HepG2 (cell line): ENCODE data around the gene TUBB4A. TPM values are rescaled to one million over a fixed set of nuclear protein-coding genes. Genes with fewer than 3 reads are reported as not detected.

ENCODE experiments used
- AHR ChIP-seq: IDR thresholded peaks from 2 replicates; pipeline ENCODE4 v1.6.1; 2018; ENCODE audit warnings: missing genetic modification reagents, missing compliant biosample characterization
- EED ChIP-seq: sonication (generic); formaldehyde crosslinking; IDR thresholded peaks from 2 replicates; pipeline ENCODE4 v1.5.0; 2020; ENCODE audit warnings: mild to moderate bottlenecking, missing genetic modification reagents
- HOXA3 ChIP-seq: sonication (generic); formaldehyde crosslinking; IDR thresholded peaks from 2 replicates; pipeline ENCODE4 v1.5.0; 2020; ENCODE audit warnings: missing genetic modification reagents
- JDP2 ChIP-seq: sonication (generic); formaldehyde crosslinking; IDR thresholded peaks from 2 replicates; pipeline ENCODE4 v1.8.1; 2022; ENCODE audit warnings: missing genetic modification reagents, borderline replicate concordance
- KDM5B ChIP-seq: sonication (generic); formaldehyde crosslinking; IDR thresholded peaks from 2 replicates; pipeline ENCODE4 v1.4.0; 2020; ENCODE audit warnings: missing genetic modification reagents, mild to moderate bottlenecking, borderline replicate concordance
- MAX ChIP-seq: IDR thresholded peaks from 2 replicates; pipeline ENCODE4 v1.6.1; 2012; ENCODE audit warnings: inconsistent platforms
- RBM22 ChIP-seq: fragments of 200-400 bp; formaldehyde crosslinking; optimal IDR thresholded peaks from 2 replicates; pipeline ENCODE3; 2017; ENCODE audit warnings: mild to moderate bottlenecking, low read length, moderate library complexity
- SAP130 ChIP-seq: IDR thresholded peaks from 2 replicates; pipeline ENCODE4 v1.6.1; 2016; ENCODE audit warnings: low read depth
- SP4 ChIP-seq: sonication (generic); formaldehyde crosslinking; IDR thresholded peaks from 2 replicates; pipeline ENCODE4 v1.8.1; 2023; ENCODE audit warnings: mild to moderate bottlenecking, missing genetic modification reagents
- ZMYM3 ChIP-seq: sonication (generic); formaldehyde crosslinking; IDR thresholded peaks from 2 replicates; pipeline ENCODE4 v1.5.1; 2020; ENCODE audit warnings: mild to moderate bottlenecking, missing genetic modification reagents
- ZNF275 ChIP-seq: sonication (generic); formaldehyde crosslinking; IDR thresholded peaks from 2 replicates; pipeline ENCODE4 v1.8.0; 2022; ENCODE audit warnings: missing genetic modification reagents, mild to moderate bottlenecking, inconsistent platforms, borderline replicate concordance
- ZNF503 ChIP-seq: sonication (generic); formaldehyde crosslinking; IDR thresholded peaks from 2 replicates; pipeline ENCODE4 v1.4.0; 2020; ENCODE audit warnings: missing genetic modification reagents
- polyA plus RNA-seq, 8 experiments: library from polyadenylated mRNA; depleted of rRNA in 3 of 8; stranded (reverse) in 7 of 8; unstranded in 1 of 8; fragments of >200 nt; fragmentation: Illumina TruSeq in 4 of 8; extraction: Trizol in 4 of 8; gene quantifications; 2 replicates each; pipeline versions ENCODE4 v1.2.1 to v1.2.3, GENCODE V29; 2011 to 2016; ENCODE audit warnings: low read depth in 4 of 8, missing spikeins in 1 of 8, mixed read lengths in 1 of 8; ENCODE audit not compliant: insufficient read depth in 1 of 8
- total RNA-seq, 5 experiments: library from RNA; depleted of rRNA; stranded (reverse); fragments of >200 nt; fragmentation: Illumina TruSeq; extraction: Trizol; gene quantifications; 2 replicates each; pipeline ENCODE4 v1.2.3, GENCODE V29; 2016; ENCODE audit warnings: low read depth in 1 of 5
- TF ChIP-seq, protein P1 (sequence below): sonication (generic); formaldehyde crosslinking; IDR thresholded peaks from 2 replicates; pipeline ENCODE4 v1.4.0; 2020; ENCODE audit warnings: missing genetic modification reagents
- TF ChIP-seq, protein P2 (sequence below): sonication (generic); formaldehyde crosslinking; IDR thresholded peaks from 2 replicates; pipeline ENCODE4 v1.9.0; 2021; ENCODE audit warnings: mild to moderate bottlenecking, missing genetic modification reagents

The TUBB4A gene
- total and polyA plus RNA-seq, 2 of the 13 experiments (the other 11 are each of a cell fraction or from before 2014, with no cell fraction given) = not detected

GRCh38 chr19:6530386-6531162 is 28.5 kb upstream of the TUBB4A start, which contains the start of gene TNFSF9 (continued):
- TF ChIP-seq, protein P1, sequence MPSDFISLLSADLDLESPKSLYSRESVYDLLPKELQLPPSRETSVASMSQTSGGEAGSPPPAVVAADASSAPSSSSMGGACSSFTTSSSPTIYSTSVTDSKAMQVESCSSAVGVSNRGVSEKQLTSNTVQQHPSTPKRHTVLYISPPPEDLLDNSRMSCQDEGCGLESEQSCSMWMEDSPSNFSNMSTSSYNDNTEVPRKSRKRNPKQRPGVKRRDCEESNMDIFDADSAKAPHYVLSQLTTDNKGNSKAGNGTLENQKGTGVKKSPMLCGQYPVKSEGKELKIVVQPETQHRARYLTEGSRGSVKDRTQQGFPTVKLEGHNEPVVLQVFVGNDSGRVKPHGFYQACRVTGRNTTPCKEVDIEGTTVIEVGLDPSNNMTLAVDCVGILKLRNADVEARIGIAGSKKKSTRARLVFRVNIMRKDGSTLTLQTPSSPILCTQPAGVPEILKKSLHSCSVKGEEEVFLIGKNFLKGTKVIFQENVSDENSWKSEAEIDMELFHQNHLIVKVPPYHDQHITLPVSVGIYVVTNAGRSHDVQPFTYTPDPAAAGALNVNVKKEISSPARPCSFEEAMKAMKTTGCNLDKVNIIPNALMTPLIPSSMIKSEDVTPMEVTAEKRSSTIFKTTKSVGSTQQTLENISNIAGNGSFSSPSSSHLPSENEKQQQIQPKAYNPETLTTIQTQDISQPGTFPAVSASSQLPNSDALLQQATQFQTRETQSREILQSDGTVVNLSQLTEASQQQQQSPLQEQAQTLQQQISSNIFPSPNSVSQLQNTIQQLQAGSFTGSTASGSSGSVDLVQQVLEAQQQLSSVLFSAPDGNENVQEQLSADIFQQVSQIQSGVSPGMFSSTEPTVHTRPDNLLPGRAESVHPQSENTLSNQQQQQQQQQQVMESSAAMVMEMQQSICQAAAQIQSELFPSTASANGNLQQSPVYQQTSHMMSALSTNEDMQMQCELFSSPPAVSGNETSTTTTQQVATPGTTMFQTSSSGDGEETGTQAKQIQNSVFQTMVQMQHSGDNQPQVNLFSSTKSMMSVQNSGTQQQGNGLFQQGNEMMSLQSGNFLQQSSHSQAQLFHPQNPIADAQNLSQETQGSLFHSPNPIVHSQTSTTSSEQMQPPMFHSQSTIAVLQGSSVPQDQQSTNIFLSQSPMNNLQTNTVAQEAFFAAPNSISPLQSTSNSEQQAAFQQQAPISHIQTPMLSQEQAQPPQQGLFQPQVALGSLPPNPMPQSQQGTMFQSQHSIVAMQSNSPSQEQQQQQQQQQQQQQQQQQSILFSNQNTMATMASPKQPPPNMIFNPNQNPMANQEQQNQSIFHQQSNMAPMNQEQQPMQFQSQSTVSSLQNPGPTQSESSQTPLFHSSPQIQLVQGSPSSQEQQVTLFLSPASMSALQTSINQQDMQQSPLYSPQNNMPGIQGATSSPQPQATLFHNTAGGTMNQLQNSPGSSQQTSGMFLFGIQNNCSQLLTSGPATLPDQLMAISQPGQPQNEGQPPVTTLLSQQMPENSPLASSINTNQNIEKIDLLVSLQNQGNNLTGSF (CRISPR knock-in tag) = no peak
- no peak for TF ChIP-seq RBM22
- no peak for TF ChIP-seq ZMYM3 (CRISPR knock-in tag)
- TF ChIP-seq KDM5B (CRISPR knock-in tag) = no peak
- TF ChIP-seq HOXA3 (CRISPR knock-in tag) = peak; percentile 50; the same call in 1 of the 2 replicates
- TF ChIP-seq MAX = peak; percentile 57
- no peak for TF ChIP-seq JDP2 (CRISPR knock-in tag)
- peak; percentile 67 for TF ChIP-seq SAP130 (CRISPR knock-in tag)
- 0 out of 2 replicates have a peak, but pooled peaks have one; percentile 32 for TF ChIP-seq AHR (CRISPR knock-in tag)
- no peak for TF ChIP-seq ZNF275 (CRISPR knock-in tag)
- TF ChIP-seq ZNF503 (CRISPR knock-in tag) = no peak
- 0 out of 2 replicates have a peak, but pooled peaks have one; percentile 83 for TF ChIP-seq EED (CRISPR knock-in tag)
- peak; percentile 88 for TF ChIP-seq SP4 (CRISPR knock-in tag)
- TF ChIP-seq, protein P2, sequence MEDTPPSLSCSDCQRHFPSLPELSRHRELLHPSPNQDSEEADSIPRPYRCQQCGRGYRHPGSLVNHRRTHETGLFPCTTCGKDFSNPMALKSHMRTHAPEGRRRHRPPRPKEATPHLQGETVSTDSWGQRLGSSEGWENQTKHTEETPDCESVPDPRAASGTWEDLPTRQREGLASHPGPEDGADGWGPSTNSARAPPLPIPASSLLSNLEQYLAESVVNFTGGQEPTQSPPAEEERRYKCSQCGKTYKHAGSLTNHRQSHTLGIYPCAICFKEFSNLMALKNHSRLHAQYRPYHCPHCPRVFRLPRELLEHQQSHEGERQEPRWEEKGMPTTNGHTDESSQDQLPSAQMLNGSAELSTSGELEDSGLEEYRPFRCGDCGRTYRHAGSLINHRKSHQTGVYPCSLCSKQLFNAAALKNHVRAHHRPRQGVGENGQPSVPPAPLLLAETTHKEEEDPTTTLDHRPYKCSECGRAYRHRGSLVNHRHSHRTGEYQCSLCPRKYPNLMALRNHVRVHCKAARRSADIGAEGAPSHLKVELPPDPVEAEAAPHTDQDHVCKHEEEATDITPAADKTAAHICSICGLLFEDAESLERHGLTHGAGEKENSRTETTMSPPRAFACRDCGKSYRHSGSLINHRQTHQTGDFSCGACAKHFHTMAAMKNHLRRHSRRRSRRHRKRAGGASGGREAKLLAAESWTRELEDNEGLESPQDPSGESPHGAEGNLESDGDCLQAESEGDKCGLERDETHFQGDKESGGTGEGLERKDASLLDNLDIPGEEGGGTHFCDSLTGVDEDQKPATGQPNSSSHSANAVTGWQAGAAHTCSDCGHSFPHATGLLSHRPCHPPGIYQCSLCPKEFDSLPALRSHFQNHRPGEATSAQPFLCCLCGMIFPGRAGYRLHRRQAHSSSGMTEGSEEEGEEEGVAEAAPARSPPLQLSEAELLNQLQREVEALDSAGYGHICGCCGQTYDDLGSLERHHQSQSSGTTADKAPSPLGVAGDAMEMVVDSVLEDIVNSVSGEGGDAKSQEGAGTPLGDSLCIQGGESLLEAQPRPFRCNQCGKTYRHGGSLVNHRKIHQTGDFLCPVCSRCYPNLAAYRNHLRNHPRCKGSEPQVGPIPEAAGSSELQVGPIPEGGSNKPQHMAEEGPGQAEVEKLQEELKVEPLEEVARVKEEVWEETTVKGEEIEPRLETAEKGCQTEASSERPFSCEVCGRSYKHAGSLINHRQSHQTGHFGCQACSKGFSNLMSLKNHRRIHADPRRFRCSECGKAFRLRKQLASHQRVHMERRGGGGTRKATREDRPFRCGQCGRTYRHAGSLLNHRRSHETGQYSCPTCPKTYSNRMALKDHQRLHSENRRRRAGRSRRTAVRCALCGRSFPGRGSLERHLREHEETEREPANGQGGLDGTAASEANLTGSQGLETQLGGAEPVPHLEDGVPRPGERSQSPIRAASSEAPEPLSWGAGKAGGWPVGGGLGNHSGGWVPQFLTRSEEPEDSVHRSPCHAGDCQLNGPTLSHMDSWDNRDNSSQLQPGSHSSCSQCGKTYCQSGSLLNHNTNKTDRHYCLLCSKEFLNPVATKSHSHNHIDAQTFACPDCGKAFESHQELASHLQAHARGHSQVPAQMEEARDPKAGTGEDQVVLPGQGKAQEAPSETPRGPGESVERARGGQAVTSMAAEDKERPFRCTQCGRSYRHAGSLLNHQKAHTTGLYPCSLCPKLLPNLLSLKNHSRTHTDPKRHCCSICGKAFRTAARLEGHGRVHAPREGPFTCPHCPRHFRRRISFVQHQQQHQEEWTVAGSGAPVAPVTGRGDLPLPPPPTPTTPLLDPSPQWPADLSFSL = no peak
